K562 (cell line): ENCODE results near the gene ARHGAP22. TPM values are rescaled to one million over a fixed set of nuclear protein-coding genes. Genes with fewer than 3 reads are reported as not detected.

ENCODE experiments used
- AFF4 ChIP-seq: sonication (generic); formaldehyde crosslinking; IDR thresholded peaks from 2 replicates; pipeline ENCODE4 v1.8.0; 2023; ENCODE audit warnings: mild to moderate bottlenecking, missing genetic modification reagents
- BRD9 ChIP-seq: fragments of 450-650 bp; IDR thresholded peaks from 2 replicates; pipeline ENCODE4 v1.6.1; 2018; ENCODE audit warnings: low read depth; ENCODE audit not compliant: partially characterized antibody
- FOXP4 ChIP-seq: sonication (generic); formaldehyde crosslinking; IDR thresholded peaks from 2 replicates; pipeline ENCODE4 v1.8.0; 2022; ENCODE audit warnings: mild to moderate bottlenecking, missing genetic modification reagents, borderline replicate concordance
- MCM7 ChIP-seq, 2 experiments: fragments of 450-650 bp; IDR thresholded peaks; 2 replicates each; pipeline ENCODE4 v1.6.1; 2016 to 2018
- MNT ChIP-seq, 2 experiments: fragments of 450-650 bp; conservative IDR thresholded peaks; 2 replicates each; pipeline ENCODE4 v1.6.1; 2017; ENCODE audit warnings: mild to moderate bottlenecking in 2 of 2, moderate library complexity in 2 of 2
- polyA plus RNA-seq, 8 experiments: library from polyadenylated mRNA; depleted of rRNA in 4 of 8; stranded (reverse) in 5 of 8; unstranded in 3 of 8; fragments of >200 nt; fragmentation: Nextera tagmentation in 2 of 8; fragmentation: Illumina TruSeq in 1 of 8; extraction: Ambion mirVana in 2 of 8; extraction: Trizol in 1 of 8; gene quantifications; 2 replicates each; pipeline versions ENCODE4 v1.2.1 to v1.2.3, GENCODE V29; 2011 to 2014; ENCODE audit warnings: inconsistent platforms in 1 of 8, missing spikeins in 1 of 8
- total RNA-seq, 7 experiments: library from RNA; depleted of rRNA in 6 of 7; stranded (reverse); fragments of >200 nt in 6 of 7; fragmentation: Illumina TruSeq in 2 of 7; extraction: Trizol in 2 of 7; gene quantifications; 2 replicates each; pipeline versions ENCODE4 v1.2.1 to v1.2.3, GENCODE V29; 2011 to 2021; ENCODE audit warnings: low replicate concordance in 1 of 7

Gene ARHGAP22
- total and polyA plus RNA-seq, 9 of the 15 experiments (the other 6 are each of a cell fraction or from before 2014, with no cell fraction given): 1.3 to 28.1 (median 12.7) TPM

- TF ChIP-seq AFF4 (CRISPR knock-in tag) (no peak), MNT (conservative IDR thresholded peaks at IDR 0.05) (no peak), MCM7 (IDR thresholded peaks at IDR 0.05) (no peak), BRD9 (no peak), FOXP4 (no peak)
- TF ChIP-seq, all 486 proteins: peak for 0
Observed at GRCh38 chr10:48445932-48446331, 158.9 kb downstream of the ARHGAP22 start (continued).
